NCI-H2227 (cell line): ENCODE measurements around the gene KLHL10.
A peak's percentile ranks its signal among the peaks of the same experiment; 100 is the strongest.
"Not testable (repeated sequence)": the region's sequence is repeated elsewhere in the genome, so short reads cannot be mapped to it uniquely, and the experiment has no call there.

Experiments
- DNase-seq: peaks from one replicate; lab custom pipeline; 2025; ENCODE audit not compliant: unreplicated experiment; lab: John Stamatoyannopoulos, UW

Gene KLHL10

GRCh38 chr17:41849251-41849990 lies 11.8 kb downstream of the KLHL10 start:
- DNase-seq, result no peak

- not testable (repeated sequence) for DNase-seq
Measured at GRCh38 chr17:41851382-41851781, 13.8 kb downstream of the KLHL10 start.

GRCh38 chr17:41860254-41860931 lies 22.8 kb downstream of the KLHL10 start:
- peak; percentile 78 for DNase-seq

GRCh38 chr17:41863074-41863848 lies 25.6 kb downstream of the KLHL10 start:
- DNase-seq, result peak; percentile 21

- DNase-seq, result no peak
Measured at GRCh38 chr17:41864498-41864835, 26.8 kb downstream of the KLHL10 start.

- DNase-seq, result peak; percentile 94
Measured at GRCh38 chr17:41864836-41865595, 27.4 kb downstream of the KLHL10 start, which contains the start of gene KLHL11. KLHL11 (minus strand) TSS chr17:41865423; CDS start chr17:41865370, 53 bp downstream.

- no peak for DNase-seq
Measured at GRCh38 chr17:41865596-41865893, 27.9 kb downstream of the KLHL10 start.

- DNase-seq, result no peak
Measured at GRCh38 chr17:41868568-41868967, 30.9 kb downstream of the KLHL10 start.

GRCh38 chr17:41869426-41869825 lies 31.8 kb downstream of the KLHL10 start:
- DNase-seq, result no peak

- DNase-seq, result no peak
Measured at GRCh38 chr17:41870097-41870496, 32.5 kb downstream of the KLHL10 start.

GRCh38 chr17:41870627-41871026 lies 33.0 kb downstream of the KLHL10 start:
- DNase-seq, result no peak

GRCh38 chr17:41871789-41872188 lies 34.2 kb downstream of the KLHL10 start:
- no peak for DNase-seq

- DNase-seq, result no peak
Measured at GRCh38 chr17:41873559-41874292, 36.1 kb downstream of the KLHL10 start.

- not testable (repeated sequence) for DNase-seq
Measured at GRCh38 chr17:41874293-41874670, 36.7 kb downstream of the KLHL10 start.

- no peak for DNase-seq
Measured at GRCh38 chr17:41880130-41880529, 42.5 kb downstream of the KLHL10 start.

GRCh38 chr17:41882756-41883155 lies 45.1 kb downstream of the KLHL10 start:
- no peak for DNase-seq

GRCh38 chr17:41885733-41886132 lies 48.1 kb downstream of the KLHL10 start:
- DNase-seq, result no peak

GRCh38 chr17:41888332-41888965 lies 50.8 kb downstream of the KLHL10 start:
- DNase-seq, result no peak

- DNase-seq, result no peak
Measured at GRCh38 chr17:41891135-41892020, 53.8 kb downstream of the KLHL10 start.
